ENCODE measurements around the gene OASL. TPM values are rescaled to one million over a fixed set of nuclear protein-coding genes. Genes with fewer than 3 reads are reported as not detected.

The OASL gene
- polyA plus RNA-seq, 1 experiment = 0.05 TPM

DNA sequence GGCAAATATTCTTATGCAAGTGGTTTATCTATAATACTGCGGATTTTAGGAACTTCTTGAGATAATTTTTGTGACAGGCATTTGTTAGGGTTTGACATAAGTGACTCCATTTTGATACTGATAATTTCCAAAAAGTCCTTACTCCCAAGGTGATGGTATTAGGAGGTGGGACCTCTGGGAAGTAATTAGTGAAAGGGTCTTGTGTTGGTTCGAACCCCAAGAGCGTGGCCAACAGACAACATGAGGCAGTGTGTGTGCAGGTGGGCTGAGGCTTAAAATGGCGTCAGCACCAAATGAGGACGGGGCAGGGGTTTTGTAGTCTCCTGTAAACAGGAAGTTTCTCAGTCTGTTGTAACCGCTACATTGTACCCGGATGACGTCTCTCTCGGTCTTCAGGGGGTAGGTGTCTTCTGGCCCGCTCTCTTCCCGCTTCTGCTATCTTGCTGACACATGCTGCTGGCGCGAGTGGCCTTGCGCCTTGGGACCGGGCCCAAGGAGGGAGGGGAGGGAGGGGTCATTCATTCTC lies 21.0 kb downstream of the OASL start:
- Histone ChIP-seq H3K27ac (ENCODE audit: low read depth, low read length) (no peak overlapping the region), H3K4me3 (ENCODE audit: low read depth, low read length) (no peak overlapping the region), H3K9me3 (ENCODE audit: control insufficient read depth, insufficient read depth, low read length) (no peaks in the 10 kb centered on the region), H3K27me3 (ENCODE audit: control insufficient read depth, insufficient read depth, low read length) (peaks cover 6% of the 10 kb centered on the region)
- POLR2A ChIA-PET = interaction anchor here (0.7 kb wide), 1 partner anchor 83 kb away, joined by 14 read pairs; no protein-coding TSS in a partner anchor
- CTCF ChIA-PET = no interaction called here
- TF ChIP-seq, protein P1, sequence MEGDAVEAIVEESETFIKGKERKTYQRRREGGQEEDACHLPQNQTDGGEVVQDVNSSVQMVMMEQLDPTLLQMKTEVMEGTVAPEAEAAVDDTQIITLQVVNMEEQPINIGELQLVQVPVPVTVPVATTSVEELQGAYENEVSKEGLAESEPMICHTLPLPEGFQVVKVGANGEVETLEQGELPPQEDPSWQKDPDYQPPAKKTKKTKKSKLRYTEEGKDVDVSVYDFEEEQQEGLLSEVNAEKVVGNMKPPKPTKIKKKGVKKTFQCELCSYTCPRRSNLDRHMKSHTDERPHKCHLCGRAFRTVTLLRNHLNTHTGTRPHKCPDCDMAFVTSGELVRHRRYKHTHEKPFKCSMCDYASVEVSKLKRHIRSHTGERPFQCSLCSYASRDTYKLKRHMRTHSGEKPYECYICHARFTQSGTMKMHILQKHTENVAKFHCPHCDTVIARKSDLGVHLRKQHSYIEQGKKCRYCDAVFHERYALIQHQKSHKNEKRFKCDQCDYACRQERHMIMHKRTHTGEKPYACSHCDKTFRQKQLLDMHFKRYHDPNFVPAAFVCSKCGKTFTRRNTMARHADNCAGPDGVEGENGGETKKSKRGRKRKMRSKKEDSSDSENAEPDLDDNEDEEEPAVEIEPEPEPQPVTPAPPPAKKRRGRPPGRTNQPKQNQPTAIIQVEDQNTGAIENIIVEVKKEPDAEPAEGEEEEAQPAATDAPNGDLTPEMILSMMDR (IDR thresholded peaks at IDR 0.05; ENCODE audit: low read depth, low read length) = no peak
- no peak for DNase-seq (ENCODE audit: low read depth, low spot score)

DNA sequence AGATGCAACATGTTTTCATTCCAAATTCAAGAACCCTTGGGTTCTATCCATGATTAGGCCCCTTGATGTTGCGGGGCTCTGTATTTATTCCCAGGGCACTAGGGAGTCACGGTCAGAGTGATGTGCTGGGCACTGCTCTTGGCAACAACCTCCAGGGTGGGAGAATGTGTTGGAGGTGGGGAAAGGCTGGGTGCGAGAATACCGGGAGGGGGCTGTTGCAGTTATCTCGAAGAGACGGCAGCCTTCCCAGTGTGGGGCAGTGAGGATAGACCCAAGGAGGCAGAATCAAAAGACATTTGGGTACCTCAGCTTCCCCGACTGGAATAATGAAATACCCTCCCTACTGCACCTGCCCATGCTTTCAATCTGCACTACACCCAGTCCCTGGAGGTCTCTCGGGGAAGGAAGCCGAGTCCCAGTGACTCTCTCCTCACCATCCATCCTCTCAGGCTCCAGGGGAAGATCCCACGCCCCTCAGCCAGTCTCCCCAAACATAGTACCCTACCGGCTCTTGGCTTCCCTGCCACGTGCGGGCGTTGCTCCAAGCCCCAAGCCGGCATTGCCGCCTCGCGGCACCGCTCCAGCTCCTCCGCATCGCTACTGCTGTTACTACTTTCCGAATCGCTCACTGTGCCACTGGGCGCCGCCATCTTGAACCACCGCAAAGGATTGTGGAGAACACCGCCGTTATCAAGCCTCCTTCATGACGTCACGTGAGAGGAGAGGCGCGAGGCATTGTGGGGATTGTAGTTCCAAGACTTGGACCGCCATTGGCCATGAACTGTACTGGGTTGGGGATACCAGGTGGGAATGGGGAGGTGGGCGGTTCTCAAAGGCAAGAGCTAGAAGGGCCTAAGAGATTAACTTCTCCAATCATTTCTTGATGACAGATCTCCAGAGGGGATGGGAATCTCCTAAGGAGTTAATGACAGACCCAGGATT lies 22.9 kb downstream of the OASL start, which contains the start of gene C12orf43:
C12orf43 (minus strand) TSS at position 663 of the 942 bp plus-strand sequence; CDS start at position 650, 13 bp downstream.
- ChIA-PET POLR2A (interaction anchor here (0.6 to 0.7 kb wide), 2 partner anchors 10 to 51 kb away, joined by 4 read pairs; no protein-coding TSS in a partner anchor), CTCF (interaction anchor here (0.9 to 1.3 kb wide), 4 partner anchors 11 to 432 kb away, joined by 3 to 4 read pairs (median 3); no protein-coding TSS in a partner anchor)
- Histone ChIP-seq H3K4me3 (ENCODE audit: low read depth, low read length) (peak within 1 kb of the TSS; percentile 97), H3K27me3 (ENCODE audit: control insufficient read depth, insufficient read depth, low read length) (peaks cover 4% of the 10 kb centered on the region), H3K9me3 (ENCODE audit: control insufficient read depth, insufficient read depth, low read length) (no peaks in the 10 kb centered on the region), H3K27ac (ENCODE audit: low read depth, low read length) (peak within 1 kb of the TSS; percentile 83)
- DNase-seq (ENCODE audit: low read depth, low spot score) = peak; percentile 69
- TF ChIP-seq, protein P1 (IDR thresholded peaks at IDR 0.05; ENCODE audit: low read depth, low read length) = no peak

DNA sequence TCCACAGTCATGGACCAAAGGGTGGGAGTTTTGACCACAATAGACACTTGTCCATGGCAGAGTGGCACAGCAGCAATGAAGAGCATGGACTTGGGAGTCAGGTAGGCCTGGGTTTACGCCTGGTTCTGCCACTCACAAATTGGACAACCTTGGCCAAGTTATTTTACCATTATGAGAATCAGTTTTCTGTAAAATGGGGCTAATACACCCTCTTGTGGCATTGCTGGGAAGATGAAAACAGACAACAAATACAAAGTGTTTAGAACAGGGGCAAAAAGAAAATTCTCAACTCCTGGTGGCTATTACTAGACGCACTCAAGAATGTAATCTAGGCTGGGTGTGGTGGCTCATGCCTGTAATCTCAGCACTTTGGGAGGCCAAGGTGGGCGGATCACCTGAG lies 25.3 kb downstream of the OASL start:
- TF ChIP-seq, protein P1 (IDR thresholded peaks at IDR 0.05; ENCODE audit: low read depth, low read length) = no peak
- Histone ChIP-seq H3K9me3 (ENCODE audit: control insufficient read depth, insufficient read depth, low read length) (no peaks in the 10 kb centered on the region), H3K4me3 (ENCODE audit: low read depth, low read length) (no peak overlapping the region), H3K27ac (ENCODE audit: low read depth, low read length) (no peak overlapping the region), H3K27me3 (ENCODE audit: control insufficient read depth, insufficient read depth, low read length) (no peaks in the 10 kb centered on the region)
- DNase-seq (ENCODE audit: low read depth, low spot score) = no peak
- ChIA-PET CTCF (interaction anchor here (1.0 kb wide), 1 partner anchor 9 kb away, joined by 5 read pairs; no protein-coding TSS in a partner anchor), POLR2A (no interaction called here)

DNA sequence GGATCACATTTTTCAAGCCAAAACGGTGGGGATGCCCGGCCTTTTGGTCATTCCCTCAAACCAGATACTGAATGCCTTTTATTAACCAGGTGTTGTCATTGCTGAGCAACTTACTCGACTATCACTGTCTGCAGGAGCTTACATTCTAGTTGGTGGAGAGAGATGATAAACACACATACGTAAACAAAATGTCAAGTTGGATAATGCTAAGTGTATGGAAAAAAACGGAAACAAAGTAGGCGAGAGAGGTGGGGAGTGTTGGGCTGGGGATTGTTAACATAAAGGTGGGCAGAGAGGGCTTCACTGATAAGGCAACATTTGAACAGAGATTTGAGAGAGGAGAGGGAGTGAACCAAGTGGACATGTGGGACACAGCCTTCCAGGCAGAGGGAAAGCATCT lies 27.2 kb downstream of the OASL start:
- Histone ChIP-seq H3K9me3 (ENCODE audit: control insufficient read depth, insufficient read depth, low read length) (no peaks in the 10 kb centered on the region), H3K27me3 (ENCODE audit: control insufficient read depth, insufficient read depth, low read length) (no peaks in the 10 kb centered on the region), H3K4me3 (ENCODE audit: low read depth, low read length) (no peak overlapping the region), H3K27ac (ENCODE audit: low read depth, low read length) (no peak overlapping the region)
- TF ChIP-seq, protein P1 (IDR thresholded peaks at IDR 0.05; ENCODE audit: low read depth, low read length) = no peak
- ChIA-PET CTCF (no interaction called here), POLR2A (no interaction called here)
- DNase-seq (ENCODE audit: low read depth, low spot score) = no peak

Measured in AG04450 (cell line).